HL-60 (cell line): ENCODE data around the gene ATMIN.

Source experiments
- DNase-seq, 2 experiments: peaks; one replicate each; pipeline ENCODE4 v3.0.0-alpha.2; 2010 to 2020; ENCODE audit warnings: low read depth in 1 of 2, low spot score in 1 of 2
- H3K27ac ChIP-seq: fragments of 250-450 bp; sonication (Bioruptor Pico); replicated peaks from 2 replicates; pipeline ENCODE4 v1.5.1; 2020; ENCODE audit warnings: mild to moderate bottlenecking, moderate library complexity
- H3K27me3 ChIP-seq: fragments of 250-450 bp; sonication (Bioruptor Pico); 2 replicates; pipeline ENCODE4 v1.5.1; 2021; ENCODE audit warnings: mild to moderate bottlenecking, moderate library complexity; ENCODE audit not compliant: insufficient read depth, poor library complexity, severe bottlenecking
- H3K4me3 ChIP-seq: replicated peaks from 2 replicates; pipeline ENCODE4 v1.5.1; 2011; ENCODE audit warnings: mild to moderate bottlenecking, control low read depth, low read length; ENCODE audit not compliant: insufficient read depth
- GABPA ChIP-seq: IDR thresholded peaks from 2 replicates; pipeline ENCODE4 v1.6.1; 2012; ENCODE audit warnings: low read depth
- POLR2AphosphoS5 ChIP-seq: IDR thresholded peaks from 2 replicates; pipeline ENCODE4 v1.6.1; 2012; ENCODE audit warnings: low read depth
- SPI1 ChIP-seq: IDR thresholded peaks from 2 replicates; pipeline ENCODE4 v1.6.1; 2012; ENCODE audit warnings: low read depth, mild to moderate bottlenecking, borderline replicate concordance
- TF ChIP-seq, protein P1 (sequence below): IDR thresholded peaks from one replicate; pipeline ENCODE4 v1.5.1; 2011; ENCODE audit warnings: low read length, control low read depth, inconsistent platforms; ENCODE audit not compliant: insufficient read depth
- TF ChIP-seq, protein P2 (sequence below): IDR thresholded peaks from 2 replicates; pipeline ENCODE4 v1.6.1; 2012; ENCODE audit warnings: low read depth; ENCODE audit not compliant: insufficient replicate concordance

The ATMIN gene

DNA sequence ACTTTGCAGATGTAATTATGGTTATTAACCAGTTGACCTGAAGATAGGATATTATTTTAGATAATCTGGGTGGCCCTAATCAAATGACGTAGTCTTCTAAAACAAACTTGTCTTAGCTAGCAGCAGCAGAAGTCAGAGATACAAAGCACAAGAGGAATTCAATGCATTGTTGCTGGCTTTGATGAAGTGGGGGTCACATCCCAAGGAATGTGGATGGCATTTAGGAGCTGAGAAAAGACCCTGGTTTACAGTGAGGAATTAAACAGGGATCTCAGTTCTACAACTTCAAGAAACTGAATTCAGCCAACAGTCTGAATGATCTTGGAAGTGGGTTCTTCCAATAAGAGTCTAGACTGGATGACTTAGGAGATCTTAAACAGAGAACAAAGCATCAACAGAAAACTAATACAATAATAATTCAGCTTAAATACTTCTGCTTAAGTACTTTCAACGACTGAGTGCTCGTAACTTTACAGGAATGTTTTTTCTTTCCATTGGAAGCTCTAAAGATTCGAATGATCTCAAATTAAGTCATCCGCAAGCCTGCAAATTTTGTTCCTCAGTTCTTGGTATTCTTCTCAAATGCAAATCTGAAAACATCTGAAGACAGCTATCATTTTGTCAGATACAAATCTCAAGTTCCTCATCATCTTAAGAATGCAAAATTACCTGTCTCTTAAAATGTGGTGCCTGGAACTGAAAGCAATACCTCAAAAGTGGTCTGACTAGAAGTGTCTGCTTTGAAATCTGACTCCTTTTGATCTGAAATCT, 38.1 kb downstream of the ATMIN start:
- no peaks in the 10 kb centered on the region for H3K27me3 ChIP-seq
- DNase-seq, result no peak
- TF ChIP-seq, protein P1, sequence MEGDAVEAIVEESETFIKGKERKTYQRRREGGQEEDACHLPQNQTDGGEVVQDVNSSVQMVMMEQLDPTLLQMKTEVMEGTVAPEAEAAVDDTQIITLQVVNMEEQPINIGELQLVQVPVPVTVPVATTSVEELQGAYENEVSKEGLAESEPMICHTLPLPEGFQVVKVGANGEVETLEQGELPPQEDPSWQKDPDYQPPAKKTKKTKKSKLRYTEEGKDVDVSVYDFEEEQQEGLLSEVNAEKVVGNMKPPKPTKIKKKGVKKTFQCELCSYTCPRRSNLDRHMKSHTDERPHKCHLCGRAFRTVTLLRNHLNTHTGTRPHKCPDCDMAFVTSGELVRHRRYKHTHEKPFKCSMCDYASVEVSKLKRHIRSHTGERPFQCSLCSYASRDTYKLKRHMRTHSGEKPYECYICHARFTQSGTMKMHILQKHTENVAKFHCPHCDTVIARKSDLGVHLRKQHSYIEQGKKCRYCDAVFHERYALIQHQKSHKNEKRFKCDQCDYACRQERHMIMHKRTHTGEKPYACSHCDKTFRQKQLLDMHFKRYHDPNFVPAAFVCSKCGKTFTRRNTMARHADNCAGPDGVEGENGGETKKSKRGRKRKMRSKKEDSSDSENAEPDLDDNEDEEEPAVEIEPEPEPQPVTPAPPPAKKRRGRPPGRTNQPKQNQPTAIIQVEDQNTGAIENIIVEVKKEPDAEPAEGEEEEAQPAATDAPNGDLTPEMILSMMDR, result no peak
- no peak for TF ChIP-seq POLR2AphosphoS5
- no peak for TF ChIP-seq GABPA
- no peak for TF ChIP-seq SPI1
- TF ChIP-seq, protein P2, sequence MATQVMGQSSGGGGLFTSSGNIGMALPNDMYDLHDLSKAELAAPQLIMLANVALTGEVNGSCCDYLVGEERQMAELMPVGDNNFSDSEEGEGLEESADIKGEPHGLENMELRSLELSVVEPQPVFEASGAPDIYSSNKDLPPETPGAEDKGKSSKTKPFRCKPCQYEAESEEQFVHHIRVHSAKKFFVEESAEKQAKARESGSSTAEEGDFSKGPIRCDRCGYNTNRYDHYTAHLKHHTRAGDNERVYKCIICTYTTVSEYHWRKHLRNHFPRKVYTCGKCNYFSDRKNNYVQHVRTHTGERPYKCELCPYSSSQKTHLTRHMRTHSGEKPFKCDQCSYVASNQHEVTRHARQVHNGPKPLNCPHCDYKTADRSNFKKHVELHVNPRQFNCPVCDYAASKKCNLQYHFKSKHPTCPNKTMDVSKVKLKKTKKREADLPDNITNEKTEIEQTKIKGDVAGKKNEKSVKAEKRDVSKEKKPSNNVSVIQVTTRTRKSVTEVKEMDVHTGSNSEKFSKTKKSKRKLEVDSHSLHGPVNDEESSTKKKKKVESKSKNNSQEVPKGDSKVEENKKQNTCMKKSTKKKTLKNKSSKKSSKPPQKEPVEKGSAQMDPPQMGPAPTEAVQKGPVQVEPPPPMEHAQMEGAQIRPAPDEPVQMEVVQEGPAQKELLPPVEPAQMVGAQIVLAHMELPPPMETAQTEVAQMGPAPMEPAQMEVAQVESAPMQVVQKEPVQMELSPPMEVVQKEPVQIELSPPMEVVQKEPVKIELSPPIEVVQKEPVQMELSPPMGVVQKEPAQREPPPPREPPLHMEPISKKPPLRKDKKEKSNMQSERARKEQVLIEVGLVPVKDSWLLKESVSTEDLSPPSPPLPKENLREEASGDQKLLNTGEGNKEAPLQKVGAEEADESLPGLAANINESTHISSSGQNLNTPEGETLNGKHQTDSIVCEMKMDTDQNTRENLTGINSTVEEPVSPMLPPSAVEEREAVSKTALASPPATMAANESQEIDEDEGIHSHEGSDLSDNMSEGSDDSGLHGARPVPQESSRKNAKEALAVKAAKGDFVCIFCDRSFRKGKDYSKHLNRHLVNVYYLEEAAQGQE, result no peak
- no peak overlapping the region for H3K27ac ChIP-seq
- no peak overlapping the region for H3K4me3 ChIP-seq

DNA sequence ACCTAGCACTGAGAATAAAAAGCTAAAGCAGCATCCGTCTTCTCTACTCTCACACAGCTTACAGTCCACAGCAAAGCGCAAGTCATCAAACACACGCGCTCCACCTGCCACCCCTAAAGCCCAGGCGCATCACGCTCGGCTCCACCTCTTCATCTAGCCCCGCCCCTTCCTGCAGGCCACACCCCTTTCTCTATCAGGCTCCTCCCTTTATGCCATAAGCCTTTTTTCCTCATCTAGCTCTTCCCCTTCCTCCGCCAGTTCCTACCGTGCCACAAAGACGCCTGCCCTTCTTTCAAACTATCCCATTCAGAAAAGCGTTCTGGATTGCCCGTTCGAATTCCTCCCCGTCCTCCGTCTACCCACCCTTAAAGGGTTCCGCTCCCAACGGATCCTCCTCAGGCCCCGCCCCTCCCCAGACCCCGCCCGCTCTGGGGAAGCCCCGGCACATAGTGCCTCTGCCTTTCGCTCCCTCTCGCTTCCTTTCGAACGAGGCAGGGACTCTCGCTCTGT, 41.0 kb downstream of the ATMIN start:
- peak overlapping the region; percentile 80 for H3K27ac ChIP-seq
- no peaks in the 10 kb centered on the region for H3K27me3 ChIP-seq
- peak; percentile 60 to 88 for DNase-seq
- H3K4me3 ChIP-seq, result peak overlapping the region; percentile 88
- no peak for TF ChIP-seq SPI1
- no peak for TF ChIP-seq POLR2AphosphoS5
- TF ChIP-seq, protein P2, result no peak
- no peak for TF ChIP-seq GABPA
- TF ChIP-seq, protein P1, result no peak

DNA sequence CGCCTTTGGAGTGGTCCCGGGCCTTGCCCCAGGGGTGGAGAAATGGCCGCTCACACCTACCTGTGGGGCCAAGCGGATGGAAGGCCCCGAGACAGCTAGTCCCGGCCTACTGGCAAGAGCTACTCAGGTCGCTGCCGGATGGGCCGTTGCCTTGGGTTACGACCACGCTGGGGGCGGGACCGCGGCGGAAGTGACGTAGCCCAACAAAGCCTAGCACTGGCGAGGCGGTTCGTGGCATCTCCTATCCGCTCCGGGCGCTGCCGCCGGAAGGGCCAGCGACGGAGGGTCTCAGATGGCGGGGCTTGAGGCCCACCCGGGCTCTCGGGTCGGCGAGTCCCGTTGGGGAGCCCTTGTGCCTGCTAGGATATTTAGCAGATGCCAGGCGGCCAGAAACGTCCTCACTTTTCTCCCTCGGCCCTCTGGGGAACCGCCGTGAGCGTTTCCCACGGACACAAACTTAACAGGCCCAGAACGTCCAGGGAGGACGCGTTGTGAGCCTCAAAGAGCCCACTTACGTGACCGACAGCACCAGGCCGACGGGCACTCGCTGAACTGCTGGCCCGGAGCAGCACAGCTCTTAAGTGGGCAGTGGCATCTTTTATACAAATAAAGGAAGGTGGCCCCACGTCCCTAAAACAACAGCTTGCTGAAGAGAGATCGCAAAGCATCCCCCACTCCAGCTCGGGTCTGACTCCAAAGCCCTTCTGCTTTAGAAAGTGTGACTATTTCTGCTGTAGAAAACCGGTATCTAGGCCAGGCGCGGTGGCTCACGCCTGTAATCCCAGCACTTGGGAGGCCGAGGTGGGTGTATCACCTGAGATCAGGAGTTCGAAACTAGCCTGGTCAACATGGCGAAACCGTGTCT, 41.7 kb downstream of the ATMIN start, which contains the start of gene C16orf46:
TSS of gene C16orf46 (minus strand) at position 163 of the 865 bp plus-strand sequence. CDS start 13,283 bp downstream, outside the sequence.
- DNase-seq, result peak; percentile 79 to 98
- no peaks in the 10 kb centered on the region for H3K27me3 ChIP-seq
- TF ChIP-seq, protein P2, result no peak
- TF ChIP-seq, protein P1, result no peak
- TF ChIP-seq SPI1, result no peak
- TF ChIP-seq POLR2AphosphoS5, result peak; percentile 49; the same call in 1 of the 2 replicates
- TF ChIP-seq GABPA, result peak; percentile 87
- peak within 1 kb of the TSS; percentile 88 for H3K4me3 ChIP-seq
- H3K27ac ChIP-seq, result peak within 1 kb of the TSS; percentile 80
